ENCODE measurements around the gene LGALS16.

LGALS16 gene

GRCh38 chr19:39631178-39631577 is 24.5 kb upstream of the LGALS16 start:
- H4K20me1 ChIP-seq (ENCODE audit: insufficient read depth, low read length, poor library complexity, severe bottlenecking), result no peaks in the 10 kb centered on the region
- no peaks in the 10 kb centered on the region for H3K9me2 ChIP-seq (replicated peaks; ENCODE audit: low read depth, low read length)
- no peaks in the 10 kb centered on the region for H3K36me3 ChIP-seq (ENCODE audit: insufficient read depth, low read length)
- no peak overlapping the region for H3K9ac ChIP-seq (ENCODE audit: low read depth, low read length, poor library complexity, severe bottlenecking)
- H3K4me3 ChIP-seq (ENCODE audit: low read length, poor library complexity, severe bottlenecking), result no peak overlapping the region
- no peaks in the 10 kb centered on the region for H3K79me2 ChIP-seq (ENCODE audit: insufficient read depth, low read length)
- no peaks in the 10 kb centered on the region for H3F3A ChIP-seq (ENCODE audit: low read depth)
- H3K9me3 ChIP-seq (ENCODE audit: insufficient read depth, low read depth, low read length), result no peaks in the 10 kb centered on the region
- no peak overlapping the region for H2AFZ ChIP-seq (ENCODE audit: low read length)
- H3K27me3 ChIP-seq (ENCODE audit: insufficient read depth, low read length, poor library complexity, severe bottlenecking), result no peaks in the 10 kb centered on the region
- TF ChIP-seq CTCF (conservative IDR thresholded peaks at IDR 0.05; ENCODE audit: low read length) (no peak), EZH2phosphoT487 (IDR thresholded peaks at IDR 0.05; ENCODE audit: borderline replicate concordance) (no peak)
- H3K4me2 ChIP-seq (ENCODE audit: low read depth, low read length, poor library complexity, severe bottlenecking), result no peak overlapping the region
- no peaks in the 10 kb centered on the region for H3K4me1 ChIP-seq (ENCODE audit: insufficient read depth, low read length, poor library complexity, severe bottlenecking)

DNA sequence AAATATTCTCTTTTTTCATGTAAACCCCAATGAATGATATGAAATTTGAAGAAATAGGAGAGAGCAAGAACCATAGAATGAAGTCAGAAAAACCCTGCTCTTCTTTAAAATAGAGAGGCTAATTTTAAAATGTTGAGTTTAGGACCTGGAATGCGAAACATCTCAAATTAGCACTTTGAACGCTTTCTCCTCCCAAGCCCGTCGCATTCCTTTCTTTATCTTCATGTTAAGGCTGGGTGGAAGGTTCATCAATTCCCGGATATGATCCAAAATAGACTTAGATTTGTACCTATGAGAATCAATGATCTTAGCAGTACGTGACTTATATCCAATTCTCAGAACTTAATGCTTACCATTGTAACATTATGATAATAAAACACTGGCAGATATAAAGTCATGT is 24.1 kb upstream of the LGALS16 start:
- Histone ChIP-seq H3K9ac (ENCODE audit: low read depth, low read length, poor library complexity, severe bottlenecking) (no peak overlapping the region), H2AFZ (ENCODE audit: low read length) (no peak overlapping the region), H4K20me1 (ENCODE audit: insufficient read depth, low read length, poor library complexity, severe bottlenecking) (no peaks in the 10 kb centered on the region), H3K36me3 (ENCODE audit: insufficient read depth, low read length) (no peaks in the 10 kb centered on the region), H3K79me2 (ENCODE audit: insufficient read depth, low read length) (no peaks in the 10 kb centered on the region), H3K4me1 (ENCODE audit: insufficient read depth, low read length, poor library complexity, severe bottlenecking) (no peaks in the 10 kb centered on the region), H3K4me3 (ENCODE audit: low read length, poor library complexity, severe bottlenecking) (no peak overlapping the region), H3F3A (ENCODE audit: low read depth) (no peaks in the 10 kb centered on the region), H3K27me3 (ENCODE audit: insufficient read depth, low read length, poor library complexity, severe bottlenecking) (no peaks in the 10 kb centered on the region), H3K4me2 (ENCODE audit: low read depth, low read length, poor library complexity, severe bottlenecking) (no peak overlapping the region), H3K9me2 (replicated peaks; ENCODE audit: low read depth, low read length) (no peaks in the 10 kb centered on the region), H3K9me3 (ENCODE audit: insufficient read depth, low read depth, low read length) (no peaks in the 10 kb centered on the region)
- TF ChIP-seq CTCF (conservative IDR thresholded peaks at IDR 0.05; ENCODE audit: low read length), result no peak
- no peak for TF ChIP-seq EZH2phosphoT487 (IDR thresholded peaks at IDR 0.05; ENCODE audit: borderline replicate concordance)

GRCh38 chr19:39637891-39638290 is 17.8 kb upstream of the LGALS16 start:
- H4K20me1 ChIP-seq (ENCODE audit: insufficient read depth, low read length, poor library complexity, severe bottlenecking), result no peaks in the 10 kb centered on the region
- H3K4me1 ChIP-seq (ENCODE audit: insufficient read depth, low read length, poor library complexity, severe bottlenecking), result no peaks in the 10 kb centered on the region
- no peak overlapping the region for H3K9ac ChIP-seq (ENCODE audit: low read depth, low read length, poor library complexity, severe bottlenecking)
- H3K27me3 ChIP-seq (ENCODE audit: insufficient read depth, low read length, poor library complexity, severe bottlenecking), result no peaks in the 10 kb centered on the region
- H3K9me3 ChIP-seq (ENCODE audit: insufficient read depth, low read depth, low read length), result no peaks in the 10 kb centered on the region
- no peak overlapping the region for H3K4me3 ChIP-seq (ENCODE audit: low read length, poor library complexity, severe bottlenecking)
- no peak overlapping the region for H2AFZ ChIP-seq (ENCODE audit: low read length)
- H3K79me2 ChIP-seq (ENCODE audit: insufficient read depth, low read length), result no peaks in the 10 kb centered on the region
- no peaks in the 10 kb centered on the region for H3K36me3 ChIP-seq (ENCODE audit: insufficient read depth, low read length)
- H3F3A ChIP-seq (ENCODE audit: low read depth), result no peaks in the 10 kb centered on the region
- H3K9me2 ChIP-seq (replicated peaks; ENCODE audit: low read depth, low read length), result no peaks in the 10 kb centered on the region
- no peak for TF ChIP-seq CTCF (conservative IDR thresholded peaks at IDR 0.05; ENCODE audit: low read length)
- no peak for TF ChIP-seq EZH2phosphoT487 (IDR thresholded peaks at IDR 0.05; ENCODE audit: borderline replicate concordance)
- H3K4me2 ChIP-seq (ENCODE audit: low read depth, low read length, poor library complexity, severe bottlenecking), result no peak overlapping the region

All from Loucy (cell line).